Measurements from ENCODE around the gene ARMH1. TPM values are rescaled to one million over a fixed set of nuclear protein-coding genes. Genes with fewer than 3 reads are reported as not detected.

The ARMH1 gene
- total RNA-seq, 2 experiments from 2014 or later, result 79.9 to 84.0 TPM

- H3K9me3 Mint-ChIP-seq, result no peaks in the 10 kb centered on the region
- TF ChIP-seq CTCF (IDR thresholded peaks at IDR 0.05), result no peak
- H3K27me3 ChIP-seq (ENCODE audit: control insufficient read depth in 1 of 2, insufficient read depth in 2 of 2, low read length in 2 of 2), result no peaks in the 10 kb centered on the region
- peaks cover 31% of the 10 kb centered on the region for H3K4me1 ChIP-seq (ENCODE audit: insufficient read depth, low read length)
- H3K4me1 Mint-ChIP-seq (ENCODE audit: low read depth), result peaks cover 29% of the 10 kb centered on the region
- peak overlapping the region; percentile 84 for H3K27ac Mint-ChIP-seq
- ChIA-PET POLR2A (interaction anchor here (0.8 to 1.9 kb wide), 13 partner anchors 10 to 911 kb away, joined by 3 to 28 read pairs (median 5); partner anchors contain the start of genes CCDC163, HECTD3, MMACHC and PLK3), CTCF (interaction anchor here (1.0 to 1.3 kb wide), 2 partner anchors 21 to 126 kb away, joined by 3 read pairs; partner anchors contain the start of gene PLK3)
- peak overlapping the region; percentile 86 for H3K4me3 ChIP-seq (ENCODE audit: low read length)
- H3K36me3 Mint-ChIP-seq (ENCODE audit: low read depth), result no peaks in the 10 kb centered on the region
- no peaks in the 10 kb centered on the region for H3K9me3 ChIP-seq (ENCODE audit: control insufficient read depth in 1 of 2, insufficient read depth in 1 of 2, low read length in 2 of 2)
- H3K27me3 Mint-ChIP-seq, result no peaks in the 10 kb centered on the region
- peak overlapping the region; percentile 75 to 86 for H3K27ac ChIP-seq (ENCODE audit: low read depth in 1 of 2, low read length in 2 of 2)
- ATAC-seq (ENCODE audit: poor library complexity) (no peak), DNase-seq (no peak)
- intact Hi-C loops (cut with DNase I, micrococcal nuclease), result loop anchor here in 1 of 2 experiments (1.0 to 10.0 kb wide), 7 partner anchors 42 to 1631 kb away; partner anchors contain the start of genes ERI3, LRRC41, RNU5D-1 and RPS8
- H3K36me3 ChIP-seq (ENCODE audit: insufficient read depth, low read length), result no peaks in the 10 kb centered on the region
- H3K4me3 Mint-ChIP-seq, result peak overlapping the region; percentile 93
These were observed 820 bp upstream of the ARMH1 start for GRCh38 chr1:44673675-44674112.

GRCh38 chr1:44675186-44675585 lies 672 bp downstream of the ARMH1 start:
- ChIA-PET CTCF (no interaction called here), POLR2A (interaction anchor here (1.0 to 1.9 kb wide), 4 partner anchors 46 to 336 kb away, joined by 3 to 20 read pairs (median 4); partner anchors contain the start of genes HECTD3, RNU5D-1 and UROD)
- Histone ChIP-seq H3K27me3 (ENCODE audit: control insufficient read depth in 1 of 2, insufficient read depth in 2 of 2, low read length in 2 of 2) (no peaks in the 10 kb centered on the region), H3K4me1 (ENCODE audit: insufficient read depth, low read length) (peaks cover 31% of the 10 kb centered on the region), H3K9me3 (ENCODE audit: control insufficient read depth in 1 of 2, insufficient read depth in 1 of 2, low read length in 2 of 2) (no peaks in the 10 kb centered on the region), H3K36me3 (ENCODE audit: insufficient read depth, low read length) (no peaks in the 10 kb centered on the region), H3K4me3 (ENCODE audit: low read length) (peak overlapping the region; percentile 86), H3K27ac (ENCODE audit: low read depth in 1 of 2, low read length in 2 of 2) (peak overlapping the region in 1 of 2 donors; percentile 75)
- H3K9me3 Mint-ChIP-seq, result no peaks in the 10 kb centered on the region
- peak overlapping the region; percentile 93 for H3K4me3 Mint-ChIP-seq
- H3K27me3 Mint-ChIP-seq, result no peaks in the 10 kb centered on the region
- intact Hi-C loops (cut with DNase I, micrococcal nuclease), result loop anchor here in 1 of 2 experiments (2.0 to 10.0 kb wide), 4 partner anchors 56 to 1630 kb away; partner anchors contain the start of genes ERI3, LRRC41, RNU5D-1 and RPS8
- no peak for TF ChIP-seq CTCF (IDR thresholded peaks at IDR 0.05)
- DNase-seq, result no peak
- no peak for ATAC-seq (ENCODE audit: poor library complexity)
- H3K27ac Mint-ChIP-seq, result peak overlapping the region; percentile 84
- no peaks in the 10 kb centered on the region for H3K36me3 Mint-ChIP-seq (ENCODE audit: low read depth)
- H3K4me1 Mint-ChIP-seq (ENCODE audit: low read depth), result peaks cover 29% of the 10 kb centered on the region

- no peak for ATAC-seq (ENCODE audit: poor library complexity)
- H3K27ac ChIP-seq (ENCODE audit: low read depth in 1 of 2, low read length in 2 of 2), result no peak overlapping the region
- CTCF ChIA-PET, result no interaction called here
- no peaks in the 10 kb centered on the region for H3K9me3 ChIP-seq (ENCODE audit: control insufficient read depth in 1 of 2, insufficient read depth in 1 of 2, low read length in 2 of 2)
- Mint-ChIP-seq H3K4me3 (no peak overlapping the region), H3K36me3 (ENCODE audit: low read depth) (no peaks in the 10 kb centered on the region), H3K4me1 (ENCODE audit: low read depth) (peaks cover 29% of the 10 kb centered on the region), H3K27ac (no peak overlapping the region), H3K27me3 (no peaks in the 10 kb centered on the region), H3K9me3 (no peaks in the 10 kb centered on the region)
- peak in 2 of 14 experiments; percentile 42 to 54 for DNase-seq
- no peak overlapping the region for H3K4me3 ChIP-seq (ENCODE audit: low read length)
- POLR2A ChIA-PET, result interaction anchor here (0.6 kb wide), 1 partner anchor 13 kb away, joined by 5 read pairs; no protein-coding TSS in a partner anchor
- intact Hi-C loops (cut with DNase I, micrococcal nuclease), result loop anchor here in 1 of 2 experiments (10.0 kb wide), 3 partner anchors 98 to 1628 kb away; partner anchors contain the start of genes ERI3, LRRC41, RPS8 and UQCRH
- H3K27me3 ChIP-seq (ENCODE audit: control insufficient read depth in 1 of 2, insufficient read depth in 2 of 2, low read length in 2 of 2), result no peaks in the 10 kb centered on the region
- H3K4me1 ChIP-seq (ENCODE audit: insufficient read depth, low read length), result peaks cover 31% of the 10 kb centered on the region
- no peaks in the 10 kb centered on the region for H3K36me3 ChIP-seq (ENCODE audit: insufficient read depth, low read length)
- TF ChIP-seq CTCF (IDR thresholded peaks at IDR 0.05), result no peak
These were observed 2.1 kb downstream of the ARMH1 start for GRCh38 chr1:44676484-44677200.
